GM23338 (cell line): Measurements from ENCODE around the gene EPB41L5. TPM values are rescaled to one million over a fixed set of nuclear protein-coding genes. Genes with fewer than 3 reads are reported as not detected.

Experiments
- ATAC-seq: fragments of 200-7000 bp; cut with Tn5 transposase; 3 replicates; pipeline ENCODE4 v1.9.1; 2020
- DNase-seq: peaks from one replicate; pipeline ENCODE4 v3.0.0-alpha.2; 2015; ENCODE audit warnings: low spot score
- H2AFZ ChIP-seq: fragments of 200-600 bp; sonication (generic); 2 replicates; pipeline ENCODE4 v1.8.0; 2016; ENCODE audit warnings: antibody characterized with exemption, mild to moderate bottlenecking, moderate library complexity
- H3F3A ChIP-seq: fragments of 200-600 bp; sonication (generic); replicated peaks from 2 replicates; pipeline ENCODE4 v1.8.0; 2017; ENCODE audit warnings: antibody characterized with exemption, mixed run types, low read depth
- H3K27ac ChIP-seq: fragments of 200-600 bp; sonication (generic); 2 replicates; pipeline ENCODE4 v1.6.1; 2016; ENCODE audit warnings: low read depth
- H3K27me3 ChIP-seq: fragments of 200-600 bp; sonication (generic); 2 replicates; pipeline ENCODE4 v1.8.0; 2016; ENCODE audit warnings: mild to moderate bottlenecking, mixed run types, moderate library complexity; ENCODE audit not compliant: insufficient read depth
- H3K36me3 ChIP-seq: fragments of 200-600 bp; sonication (generic); 2 replicates; pipeline ENCODE4 v1.8.0; 2016; ENCODE audit warnings: mild to moderate bottlenecking; ENCODE audit not compliant: insufficient read depth
- H3K4me1 ChIP-seq: fragments of 200-600 bp; sonication (generic); 2 replicates; pipeline ENCODE4 v1.8.0; 2016; ENCODE audit warnings: mild to moderate bottlenecking, moderate library complexity; ENCODE audit not compliant: insufficient read depth
- H3K4me2 ChIP-seq: fragments of 200-600 bp; sonication (generic); 2 replicates; pipeline ENCODE4 v1.7.1; 2017; ENCODE audit warnings: mixed run types
- H3K4me3 ChIP-seq: fragments of 200-600 bp; sonication (generic); 2 replicates; pipeline ENCODE4 v1.6.1; 2016; ENCODE audit warnings: mixed run types
- H3K79me2 ChIP-seq: fragments of 200-600 bp; sonication (generic); replicated peaks from 2 replicates; pipeline ENCODE4 v1.8.0; 2017; ENCODE audit warnings: mild to moderate bottlenecking; ENCODE audit not compliant: insufficient read depth
- H3K9me2 ChIP-seq: fragments of 200-600 bp; sonication (generic); 2 replicates; pipeline ENCODE4 v1.8.0; 2017; ENCODE audit not compliant: insufficient read depth
- H4K20me1 ChIP-seq: fragments of 200-600 bp; sonication (generic); replicated peaks from 2 replicates; pipeline ENCODE4 v1.8.0; 2017; ENCODE audit warnings: mild to moderate bottlenecking; ENCODE audit not compliant: insufficient read depth
- H3K27ac Mint-ChIP-seq: 2 replicates; pipeline ENCODE4 v1.8.0; 2020; ENCODE audit warnings: inconsistent platforms, mild to moderate bottlenecking, moderate library complexity, mixed read lengths
- H3K27me3 Mint-ChIP-seq: 3 replicates; pipeline ENCODE4 v1.8.0; 2022; ENCODE audit warnings: low read depth, mild to moderate bottlenecking, moderate library complexity, mixed read lengths, inconsistent platforms; ENCODE audit not compliant: insufficient read depth, poor library complexity
- H3K36me3 Mint-ChIP-seq: 3 replicates; pipeline ENCODE4 v1.8.0; 2021; ENCODE audit warnings: low read depth, mild to moderate bottlenecking, inconsistent platforms, moderate library complexity, mixed read lengths
- H3K4me1 Mint-ChIP-seq: 3 replicates; pipeline ENCODE4 v1.8.0; 2020; ENCODE audit warnings: mild to moderate bottlenecking, inconsistent platforms, mixed read lengths
- H3K4me3 Mint-ChIP-seq: 3 replicates; pipeline ENCODE4 v1.8.0; 2021; ENCODE audit warnings: moderate library complexity, mild to moderate bottlenecking, inconsistent platforms, mixed read lengths
- H3K9me3 Mint-ChIP-seq: 3 replicates; pipeline ENCODE4 v1.8.0; 2020; ENCODE audit warnings: moderate library complexity, mild to moderate bottlenecking, inconsistent platforms, mixed read lengths
- CREB1 ChIP-seq: fragments of 250-450 bp; sonication (Bioruptor Pico); IDR thresholded peaks from 2 replicates; pipeline ENCODE4 v1.5.0; 2020; ENCODE audit warnings: low read depth, mild to moderate bottlenecking, moderate library complexity
- EZH2 ChIP-seq: fragments of 200-600 bp; sonication (generic); IDR thresholded peaks from one replicate; pipeline ENCODE4 v1.8.0; 2017; ENCODE audit warnings: antibody characterized with exemption, mild to moderate bottlenecking, low read depth; ENCODE audit not compliant: unreplicated experiment
- EZH2phosphoT487 ChIP-seq: fragments of 200-600 bp; sonication (generic); IDR thresholded peaks from one replicate; pipeline ENCODE4 v1.8.1; 2018; ENCODE audit warnings: antibody characterized with exemption; ENCODE audit not compliant: unreplicated experiment
- JUNB ChIP-seq: IDR thresholded peaks from one replicate; pipeline ENCODE4 v1.6.1; 2016; ENCODE audit warnings: antibody characterized with exemption; ENCODE audit not compliant: unreplicated experiment
- NANOG ChIP-seq: IDR thresholded peaks from 2 replicates; pipeline ENCODE4 v1.6.1; 2016; ENCODE audit warnings: antibody characterized with exemption, borderline replicate concordance
- POLR2AphosphoS5 ChIP-seq: IDR thresholded peaks from 2 replicates; pipeline ENCODE4 v1.6.1; 2016; ENCODE audit warnings: antibody characterized with exemption, low read depth
- STAT1 ChIP-seq: IDR thresholded peaks from one replicate; pipeline ENCODE4 v1.6.1; 2016; ENCODE audit warnings: antibody characterized with exemption; ENCODE audit not compliant: unreplicated experiment
- ZNF114 ChIP-seq: fragments of 250-450 bp; sonication (Bioruptor Pico); IDR thresholded peaks from 2 replicates; pipeline ENCODE4 v1.5.0; 2020; ENCODE audit warnings: mild to moderate bottlenecking, moderate library complexity
- ZNF331 ChIP-seq: fragments of 250-450 bp; sonication (Bioruptor Pico); IDR thresholded peaks from 2 replicates; pipeline ENCODE4 v1.5.0; 2020; ENCODE audit warnings: low read depth, mild to moderate bottlenecking, moderate library complexity
- polyA plus RNA-seq: library from polyadenylated mRNA; unstranded; fragments of >200 nt; fragmentation: Nextera tagmentation; extraction: Ambion mirVana; gene quantifications from 2 replicates; pipeline ENCODE4 v1.2.1, GENCODE V29; 2016
- total RNA-seq: library from RNA; depleted of rRNA; stranded (reverse); fragments of >200 nt; shearing (Covaris generic); gene quantifications from 2 replicates; pipeline ENCODE4 v1.2.3, GENCODE V29; 2014
- TF ChIP-seq, protein P1 (sequence below): IDR thresholded peaks from one replicate; pipeline ENCODE4 v1.6.1; 2018; ENCODE audit warnings: antibody characterized with exemption; ENCODE audit not compliant: unreplicated experiment
- TF ChIP-seq, protein P2 (sequence below): fragments of 250-450 bp; sonication (Bioruptor Pico); IDR thresholded peaks from 2 replicates; pipeline ENCODE4 v1.5.0; 2020; ENCODE audit warnings: mild to moderate bottlenecking, moderate library complexity
- TF ChIP-seq, protein P3 (sequence below), 2 experiments: fragments of 200-600 bp in 1 of 2; sonication (generic) in 1 of 2; conservative IDR thresholded peaks; 2 replicates each; pipeline versions ENCODE4 v1.5.1 to v1.6.1; 2016 to 2017; ENCODE audit warnings: antibody characterized with exemption in 2 of 2, low read depth in 2 of 2, mild to moderate bottlenecking in 2 of 2, moderate library complexity in 1 of 2
- TF ChIP-seq, protein P4 (sequence below): IDR thresholded peaks from 2 replicates; pipeline ENCODE4 v1.6.1; 2016; ENCODE audit warnings: antibody characterized with exemption

Gene EPB41L5
- total and polyA plus RNA-seq, 2 experiments from 2014 or later: 15.5 to 35.4 TPM

- Mint-ChIP-seq H3K36me3 (peaks cover 32% of the 10 kb centered on the region), H3K4me1 (peaks cover 2% of the 10 kb centered on the region; the same call in 1 of the 3 replicates), H3K4me3 (no peak overlapping the region), H3K9me3 (peaks cover 5% of the 10 kb centered on the region; the same call in 2 of the 3 replicates), H3K27ac (no peak overlapping the region), H3K27me3 (peaks cover 2% of the 10 kb centered on the region)
- H3K27ac ChIP-seq: no peak overlapping the region
- no peaks in the 10 kb centered on the region for H3K9me2 ChIP-seq
- no peak overlapping the region for H3K4me2 ChIP-seq
- no peaks in the 10 kb centered on the region for H3K27me3 ChIP-seq
- peaks cover 10% of the 10 kb centered on the region; the same call in 1 of the 2 replicates for H3K36me3 ChIP-seq
- no peaks in the 10 kb centered on the region for H3K79me2 ChIP-seq
- ATAC-seq (no peak), DNase-seq (no peak)
- H3F3A ChIP-seq: no peaks in the 10 kb centered on the region
- H2AFZ ChIP-seq: no peak overlapping the region
- H4K20me1 ChIP-seq: no peaks in the 10 kb centered on the region
- TF ChIP-seq ZNF331 (CRISPR knock-in tag) (no peak), NANOG (no peak), EZH2phosphoT487 (no peak), CREB1 (CRISPR knock-in tag) (no peak), EZH2 (no peak), ZNF114 (CRISPR knock-in tag) (no peak), STAT1 (no peak), POLR2AphosphoS5 (no peak), JUNB (no peak)
- TF ChIP-seq, protein P1, sequence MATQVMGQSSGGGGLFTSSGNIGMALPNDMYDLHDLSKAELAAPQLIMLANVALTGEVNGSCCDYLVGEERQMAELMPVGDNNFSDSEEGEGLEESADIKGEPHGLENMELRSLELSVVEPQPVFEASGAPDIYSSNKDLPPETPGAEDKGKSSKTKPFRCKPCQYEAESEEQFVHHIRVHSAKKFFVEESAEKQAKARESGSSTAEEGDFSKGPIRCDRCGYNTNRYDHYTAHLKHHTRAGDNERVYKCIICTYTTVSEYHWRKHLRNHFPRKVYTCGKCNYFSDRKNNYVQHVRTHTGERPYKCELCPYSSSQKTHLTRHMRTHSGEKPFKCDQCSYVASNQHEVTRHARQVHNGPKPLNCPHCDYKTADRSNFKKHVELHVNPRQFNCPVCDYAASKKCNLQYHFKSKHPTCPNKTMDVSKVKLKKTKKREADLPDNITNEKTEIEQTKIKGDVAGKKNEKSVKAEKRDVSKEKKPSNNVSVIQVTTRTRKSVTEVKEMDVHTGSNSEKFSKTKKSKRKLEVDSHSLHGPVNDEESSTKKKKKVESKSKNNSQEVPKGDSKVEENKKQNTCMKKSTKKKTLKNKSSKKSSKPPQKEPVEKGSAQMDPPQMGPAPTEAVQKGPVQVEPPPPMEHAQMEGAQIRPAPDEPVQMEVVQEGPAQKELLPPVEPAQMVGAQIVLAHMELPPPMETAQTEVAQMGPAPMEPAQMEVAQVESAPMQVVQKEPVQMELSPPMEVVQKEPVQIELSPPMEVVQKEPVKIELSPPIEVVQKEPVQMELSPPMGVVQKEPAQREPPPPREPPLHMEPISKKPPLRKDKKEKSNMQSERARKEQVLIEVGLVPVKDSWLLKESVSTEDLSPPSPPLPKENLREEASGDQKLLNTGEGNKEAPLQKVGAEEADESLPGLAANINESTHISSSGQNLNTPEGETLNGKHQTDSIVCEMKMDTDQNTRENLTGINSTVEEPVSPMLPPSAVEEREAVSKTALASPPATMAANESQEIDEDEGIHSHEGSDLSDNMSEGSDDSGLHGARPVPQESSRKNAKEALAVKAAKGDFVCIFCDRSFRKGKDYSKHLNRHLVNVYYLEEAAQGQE: no peak
- TF ChIP-seq, protein P2, sequence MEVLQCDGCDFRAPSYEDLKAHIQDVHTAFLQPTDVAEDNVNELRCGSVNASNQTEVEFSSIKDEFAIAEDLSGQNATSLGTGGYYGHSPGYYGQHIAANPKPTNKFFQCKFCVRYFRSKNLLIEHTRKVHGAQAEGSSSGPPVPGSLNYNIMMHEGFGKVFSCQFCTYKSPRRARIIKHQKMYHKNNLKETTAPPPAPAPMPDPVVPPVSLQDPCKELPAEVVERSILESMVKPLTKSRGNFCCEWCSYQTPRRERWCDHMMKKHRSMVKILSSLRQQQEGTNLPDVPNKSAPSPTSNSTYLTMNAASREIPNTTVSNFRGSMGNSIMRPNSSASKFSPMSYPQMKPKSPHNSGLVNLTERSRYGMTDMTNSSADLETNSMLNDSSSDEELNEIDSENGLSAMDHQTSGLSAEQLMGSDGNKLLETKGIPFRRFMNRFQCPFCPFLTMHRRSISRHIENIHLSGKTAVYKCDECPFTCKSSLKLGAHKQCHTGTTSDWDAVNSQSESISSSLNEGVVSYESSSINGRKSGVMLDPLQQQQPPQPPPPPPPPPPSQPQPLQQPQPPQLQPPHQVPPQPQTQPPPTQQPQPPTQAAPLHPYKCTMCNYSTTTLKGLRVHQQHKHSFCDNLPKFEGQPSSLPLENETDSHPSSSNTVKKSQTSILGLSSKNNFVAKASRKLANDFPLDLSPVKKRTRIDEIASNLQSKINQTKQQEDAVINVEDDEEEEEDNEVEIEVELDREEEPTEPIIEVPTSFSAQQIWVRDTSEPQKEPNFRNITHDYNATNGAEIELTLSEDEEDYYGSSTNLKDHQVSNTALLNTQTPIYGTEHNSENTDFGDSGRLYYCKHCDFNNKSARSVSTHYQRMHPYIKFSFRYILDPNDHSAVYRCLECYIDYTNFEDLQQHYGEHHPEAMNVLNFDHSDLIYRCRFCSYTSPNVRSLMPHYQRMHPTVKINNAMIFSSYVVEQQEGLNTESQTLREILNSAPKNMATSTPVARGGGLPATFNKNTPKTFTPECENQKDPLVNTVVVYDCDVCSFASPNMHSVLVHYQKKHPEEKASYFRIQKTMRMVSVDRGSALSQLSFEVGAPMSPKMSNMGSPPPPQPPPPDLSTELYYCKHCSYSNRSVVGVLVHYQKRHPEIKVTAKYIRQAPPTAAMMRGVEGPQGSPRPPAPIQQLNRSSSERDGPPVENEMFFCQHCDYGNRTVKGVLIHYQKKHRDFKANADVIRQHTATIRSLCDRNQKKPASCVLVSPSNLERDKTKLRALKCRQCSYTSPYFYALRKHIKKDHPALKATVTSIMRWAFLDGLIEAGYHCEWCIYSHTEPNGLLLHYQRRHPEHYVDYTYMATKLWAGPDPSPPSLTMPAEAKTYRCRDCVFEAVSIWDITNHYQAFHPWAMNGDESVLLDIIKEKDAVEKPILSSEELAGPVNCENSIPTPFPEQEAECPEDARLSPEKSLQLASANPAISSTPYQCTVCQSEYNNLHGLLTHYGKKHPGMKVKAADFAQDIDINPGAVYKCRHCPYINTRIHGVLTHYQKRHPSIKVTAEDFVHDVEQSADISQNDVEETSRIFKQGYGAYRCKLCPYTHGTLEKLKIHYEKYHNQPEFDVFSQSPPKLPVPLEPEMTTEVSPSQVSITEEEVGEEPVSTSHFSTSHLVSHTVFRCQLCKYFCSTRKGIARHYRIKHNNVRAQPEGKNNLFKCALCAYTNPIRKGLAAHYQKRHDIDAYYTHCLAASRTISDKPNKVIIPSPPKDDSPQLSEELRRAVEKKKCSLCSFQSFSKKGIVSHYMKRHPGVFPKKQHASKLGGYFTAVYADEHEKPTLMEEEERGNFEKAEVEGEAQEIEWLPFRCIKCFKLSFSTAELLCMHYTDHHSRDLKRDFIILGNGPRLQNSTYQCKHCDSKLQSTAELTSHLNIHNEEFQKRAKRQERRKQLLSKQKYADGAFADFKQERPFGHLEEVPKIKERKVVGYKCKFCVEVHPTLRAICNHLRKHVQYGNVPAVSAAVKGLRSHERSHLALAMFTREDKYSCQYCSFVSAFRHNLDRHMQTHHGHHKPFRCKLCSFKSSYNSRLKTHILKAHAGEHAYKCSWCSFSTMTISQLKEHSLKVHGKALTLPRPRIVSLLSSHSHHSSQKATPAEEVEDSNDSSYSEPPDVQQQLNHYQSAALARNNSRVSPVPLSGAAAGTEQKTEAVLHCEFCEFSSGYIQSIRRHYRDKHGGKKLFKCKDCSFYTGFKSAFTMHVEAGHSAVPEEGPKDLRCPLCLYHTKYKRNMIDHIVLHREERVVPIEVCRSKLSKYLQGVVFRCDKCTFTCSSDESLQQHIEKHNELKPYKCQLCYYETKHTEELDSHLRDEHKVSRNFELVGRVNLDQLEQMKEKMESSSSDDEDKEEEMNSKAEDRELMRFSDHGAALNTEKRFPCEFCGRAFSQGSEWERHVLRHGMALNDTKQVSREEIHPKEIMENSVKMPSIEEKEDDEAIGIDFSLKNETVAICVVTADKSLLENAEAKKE: no peak
- TF ChIP-seq, protein P3, sequence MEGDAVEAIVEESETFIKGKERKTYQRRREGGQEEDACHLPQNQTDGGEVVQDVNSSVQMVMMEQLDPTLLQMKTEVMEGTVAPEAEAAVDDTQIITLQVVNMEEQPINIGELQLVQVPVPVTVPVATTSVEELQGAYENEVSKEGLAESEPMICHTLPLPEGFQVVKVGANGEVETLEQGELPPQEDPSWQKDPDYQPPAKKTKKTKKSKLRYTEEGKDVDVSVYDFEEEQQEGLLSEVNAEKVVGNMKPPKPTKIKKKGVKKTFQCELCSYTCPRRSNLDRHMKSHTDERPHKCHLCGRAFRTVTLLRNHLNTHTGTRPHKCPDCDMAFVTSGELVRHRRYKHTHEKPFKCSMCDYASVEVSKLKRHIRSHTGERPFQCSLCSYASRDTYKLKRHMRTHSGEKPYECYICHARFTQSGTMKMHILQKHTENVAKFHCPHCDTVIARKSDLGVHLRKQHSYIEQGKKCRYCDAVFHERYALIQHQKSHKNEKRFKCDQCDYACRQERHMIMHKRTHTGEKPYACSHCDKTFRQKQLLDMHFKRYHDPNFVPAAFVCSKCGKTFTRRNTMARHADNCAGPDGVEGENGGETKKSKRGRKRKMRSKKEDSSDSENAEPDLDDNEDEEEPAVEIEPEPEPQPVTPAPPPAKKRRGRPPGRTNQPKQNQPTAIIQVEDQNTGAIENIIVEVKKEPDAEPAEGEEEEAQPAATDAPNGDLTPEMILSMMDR (conservative IDR thresholded peaks at IDR 0.05; ENCODE audit: low read depth in 2 of 2): no peak
- TF ChIP-seq, protein P4, sequence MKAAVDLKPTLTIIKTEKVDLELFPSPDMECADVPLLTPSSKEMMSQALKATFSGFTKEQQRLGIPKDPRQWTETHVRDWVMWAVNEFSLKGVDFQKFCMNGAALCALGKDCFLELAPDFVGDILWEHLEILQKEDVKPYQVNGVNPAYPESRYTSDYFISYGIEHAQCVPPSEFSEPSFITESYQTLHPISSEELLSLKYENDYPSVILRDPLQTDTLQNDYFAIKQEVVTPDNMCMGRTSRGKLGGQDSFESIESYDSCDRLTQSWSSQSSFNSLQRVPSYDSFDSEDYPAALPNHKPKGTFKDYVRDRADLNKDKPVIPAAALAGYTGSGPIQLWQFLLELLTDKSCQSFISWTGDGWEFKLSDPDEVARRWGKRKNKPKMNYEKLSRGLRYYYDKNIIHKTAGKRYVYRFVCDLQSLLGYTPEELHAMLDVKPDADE: no peak
- no peaks in the 10 kb centered on the region for H3K4me1 ChIP-seq
- no peak overlapping the region for H3K4me3 ChIP-seq
Observed at GRCh38 chr2:120075545-120075944, 62.7 kb downstream of the EPB41L5 start.
